CD4-positive, alpha-beta T cell treated with Interleukin-15 for 4 hours (primary cell): Measurements from ENCODE around the gene DES.
A peak's percentile ranks its signal among the peaks of the same experiment; 100 is the strongest.

ENCODE experiments used
- DNase-seq: peaks from one replicate; pipeline ENCODE4 v3.0.0-alpha.2; 2020; ENCODE audit warnings: low spot score

DES gene

DNA sequence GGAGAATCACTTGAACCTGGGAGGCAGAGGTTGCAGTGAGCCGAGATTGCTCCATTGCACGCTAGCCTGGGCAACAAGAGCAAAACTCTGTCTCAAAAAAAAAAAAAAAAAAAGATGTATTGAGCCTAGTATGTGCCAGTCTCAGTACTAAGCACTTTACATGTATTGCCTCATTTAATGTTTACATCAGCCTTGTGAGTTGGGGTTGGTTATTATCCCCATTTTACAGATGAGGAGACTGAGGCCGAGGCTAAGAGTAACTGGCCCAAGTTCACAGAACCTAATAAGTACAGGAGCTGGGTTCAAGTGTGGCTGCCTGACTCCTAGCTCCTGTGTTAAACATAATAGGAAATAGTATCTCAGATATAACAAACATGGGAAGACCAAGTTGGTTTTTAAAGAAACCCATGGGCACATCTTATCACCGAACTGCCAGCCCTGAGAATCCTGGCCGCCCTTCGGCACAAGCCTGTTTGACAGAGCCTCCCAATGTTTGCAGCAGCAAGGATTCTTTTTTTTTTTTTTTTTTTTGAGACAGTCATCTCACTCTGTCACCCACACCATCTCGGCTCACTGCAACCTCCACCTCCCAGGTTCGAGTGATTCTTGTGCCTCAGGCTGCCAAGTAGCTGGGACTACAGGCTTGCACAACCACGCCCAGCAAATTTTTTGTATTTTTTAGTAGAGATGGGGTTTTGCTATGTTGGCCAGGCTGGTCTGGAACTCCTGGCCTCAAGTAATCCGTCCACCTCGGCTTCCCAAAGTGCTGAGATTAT lies 56.3 kb downstream of the DES start:
- DNase-seq: no peak

DNA sequence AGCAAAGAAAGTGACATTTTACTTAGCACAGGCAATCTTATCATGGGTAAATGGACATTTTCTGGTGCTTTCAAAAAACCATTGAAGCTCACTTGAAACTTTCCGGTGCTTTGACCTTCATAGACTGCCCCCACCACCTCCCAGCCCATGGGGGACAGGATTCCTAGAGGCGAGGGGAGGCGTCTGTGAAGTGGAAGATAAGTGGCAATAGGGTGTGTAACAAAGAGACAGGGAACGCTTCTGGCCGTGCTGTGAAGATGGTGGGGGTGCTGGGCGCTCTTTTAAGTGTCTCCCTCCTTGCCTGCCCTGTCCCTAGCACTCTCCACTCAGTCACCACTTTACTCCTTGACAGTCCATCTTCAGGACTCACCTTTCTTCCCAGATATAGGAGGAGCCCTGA lies 57.1 kb downstream of the DES start:
- no peak for DNase-seq

DNA sequence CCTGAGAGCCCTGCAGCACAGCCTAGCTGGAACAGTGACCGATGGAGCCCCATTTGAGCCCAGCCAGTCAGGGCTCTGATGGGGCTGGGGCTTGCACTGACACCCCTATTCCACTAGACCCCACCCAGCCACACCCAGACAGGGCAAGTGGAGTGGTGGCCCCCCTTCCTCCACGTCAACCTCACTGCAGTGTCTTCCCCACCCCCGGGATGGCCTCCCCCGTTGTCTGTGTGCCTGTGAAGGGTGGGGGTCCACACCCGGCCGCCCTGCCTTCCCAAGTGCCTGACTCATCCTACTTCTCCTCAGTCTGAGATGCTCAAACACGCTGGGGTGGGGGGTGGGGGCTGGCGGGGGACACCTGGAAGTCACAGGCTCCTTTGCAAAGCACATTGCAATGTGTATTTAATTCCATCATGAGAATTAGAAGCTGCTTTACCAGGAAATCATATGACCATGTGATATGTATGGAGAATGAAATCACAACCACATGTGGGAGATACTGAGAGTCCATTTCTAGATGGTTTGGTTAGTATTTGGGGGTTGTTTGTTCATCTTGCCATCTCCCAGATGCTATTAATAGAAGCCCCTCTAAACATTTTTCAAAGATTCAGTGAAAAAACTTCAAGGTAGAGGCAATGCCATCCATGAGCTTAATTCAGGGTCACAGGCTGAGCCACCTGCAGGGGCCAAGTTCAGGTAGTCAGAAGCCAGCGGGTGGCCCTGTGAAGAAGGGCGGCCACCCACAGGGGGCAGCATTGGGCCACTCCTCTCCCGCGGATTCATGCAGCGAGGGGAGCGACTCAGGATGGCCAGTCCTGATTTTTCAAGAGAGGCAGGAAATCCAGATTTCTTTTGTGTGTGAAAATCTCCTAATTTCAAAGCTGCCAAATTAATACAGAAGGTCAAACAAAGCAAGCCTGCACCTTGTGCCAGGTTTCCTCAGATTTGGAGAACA lies 57.8 kb downstream of the DES start:
- DNase-seq: peak; percentile 42
